ENCODE results near the gene SEC16A. TPM values are rescaled to one million over a fixed set of nuclear protein-coding genes. Genes with fewer than 3 reads are reported as not detected.

The SEC16A gene
- total and polyA plus RNA-seq, 2 donors from 2014 or later = 37.0 to 67.1 TPM

DNA sequence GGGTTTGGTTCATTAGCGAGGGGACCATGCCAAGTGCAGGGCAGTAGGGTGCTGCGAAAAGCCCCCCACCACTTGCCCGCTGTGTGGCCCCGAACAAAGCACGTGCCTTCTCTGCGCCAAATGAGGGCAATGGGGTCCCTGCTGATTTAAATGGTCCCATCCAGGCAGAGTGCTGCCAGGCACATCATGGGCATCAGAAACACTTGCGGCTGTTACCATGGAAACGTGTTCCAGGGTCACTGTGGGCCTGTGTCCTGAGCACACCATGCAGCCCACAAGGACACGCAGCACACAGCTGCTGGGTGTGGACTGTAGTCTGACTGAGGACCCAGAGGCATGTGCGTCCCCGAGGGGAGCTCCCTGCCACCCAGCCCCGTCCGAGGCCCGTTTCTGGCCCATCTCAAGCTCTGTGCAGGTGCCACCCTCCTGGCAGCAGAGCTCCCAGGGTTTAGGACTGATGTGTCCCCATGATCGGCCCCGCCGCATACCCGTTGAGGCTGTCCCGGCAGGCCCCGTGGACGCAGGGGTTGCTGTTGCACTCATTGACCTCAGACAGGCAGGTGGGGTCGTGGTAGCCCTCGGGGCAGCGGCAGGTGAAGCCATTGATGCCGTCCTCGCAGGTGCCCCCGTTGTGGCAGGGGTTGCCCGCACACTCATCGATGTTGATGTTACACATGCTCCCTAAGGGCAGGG, 31.3 kb upstream of the SEC16A start:
- Histone ChIP-seq H3K36me3 (ENCODE audit: control insufficient read depth in 2 of 3, insufficient read depth in 3 of 3, low read length in 3 of 3) (peaks cover 0 to 41% (median 8%) of the 10 kb centered on the region in 3 donors), H3K4me3 (ENCODE audit: low read length in 3 of 3) (no peak overlapping the region), H3K27ac (ENCODE audit: low read depth in 2 of 2, low read length in 2 of 2) (no peak overlapping the region), H3K4me1 (ENCODE audit: control insufficient read depth in 2 of 3, insufficient read depth in 2 of 3, low read depth in 1 of 3, low read length in 3 of 3) (peaks cover 0 to 30% (median 0%) of the 10 kb centered on the region in 3 donors), H3K9ac (ENCODE audit: low read length in 3 of 3) (no peak overlapping the region), H3K9me3 (ENCODE audit: control insufficient read depth in 2 of 3, insufficient read depth in 1 of 3, low read length in 3 of 3) (no peaks in the 10 kb centered on the region), H3K27me3 (ENCODE audit: control insufficient read depth, insufficient read depth, low read length) (no peaks in the 10 kb centered on the region)
- DNase-seq = no peak
- intact Hi-C loops (cut with DNase I) = no loop called here
- TF ChIP-seq, protein P1, sequence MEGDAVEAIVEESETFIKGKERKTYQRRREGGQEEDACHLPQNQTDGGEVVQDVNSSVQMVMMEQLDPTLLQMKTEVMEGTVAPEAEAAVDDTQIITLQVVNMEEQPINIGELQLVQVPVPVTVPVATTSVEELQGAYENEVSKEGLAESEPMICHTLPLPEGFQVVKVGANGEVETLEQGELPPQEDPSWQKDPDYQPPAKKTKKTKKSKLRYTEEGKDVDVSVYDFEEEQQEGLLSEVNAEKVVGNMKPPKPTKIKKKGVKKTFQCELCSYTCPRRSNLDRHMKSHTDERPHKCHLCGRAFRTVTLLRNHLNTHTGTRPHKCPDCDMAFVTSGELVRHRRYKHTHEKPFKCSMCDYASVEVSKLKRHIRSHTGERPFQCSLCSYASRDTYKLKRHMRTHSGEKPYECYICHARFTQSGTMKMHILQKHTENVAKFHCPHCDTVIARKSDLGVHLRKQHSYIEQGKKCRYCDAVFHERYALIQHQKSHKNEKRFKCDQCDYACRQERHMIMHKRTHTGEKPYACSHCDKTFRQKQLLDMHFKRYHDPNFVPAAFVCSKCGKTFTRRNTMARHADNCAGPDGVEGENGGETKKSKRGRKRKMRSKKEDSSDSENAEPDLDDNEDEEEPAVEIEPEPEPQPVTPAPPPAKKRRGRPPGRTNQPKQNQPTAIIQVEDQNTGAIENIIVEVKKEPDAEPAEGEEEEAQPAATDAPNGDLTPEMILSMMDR (IDR thresholded peaks at IDR 0.05; ENCODE audit: borderline replicate concordance, extremely low read depth, insufficient read depth) = no peak
- no peak for FAIRE-seq

DNA sequence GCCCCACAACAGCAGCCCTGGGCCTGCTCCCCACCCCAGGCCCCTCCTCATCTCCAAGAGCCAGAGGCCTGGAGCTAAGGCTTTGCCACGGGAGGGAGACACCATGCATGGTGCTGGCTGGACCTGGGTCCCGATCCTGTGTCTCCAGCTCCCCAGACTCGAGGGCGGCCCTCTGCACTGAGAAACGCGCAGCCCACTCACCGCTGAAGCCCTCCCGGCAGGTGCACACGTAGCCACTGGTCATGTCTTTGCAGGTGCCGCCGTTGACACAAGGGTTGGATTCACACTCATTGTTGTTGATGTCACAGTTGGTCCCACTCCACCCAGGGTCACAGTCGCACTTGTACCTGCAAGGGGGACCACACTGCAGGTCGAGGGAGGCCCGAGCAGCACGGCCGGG, 30.4 kb upstream of the SEC16A start:
- no peak for DNase-seq
- TF ChIP-seq, protein P1 (IDR thresholded peaks at IDR 0.05; ENCODE audit: borderline replicate concordance, extremely low read depth, insufficient read depth) = no peak
- peaks cover 0 to 21% (median 0%) of the 10 kb centered on the region in 3 donors for H3K4me1 ChIP-seq (ENCODE audit: control insufficient read depth in 2 of 3, insufficient read depth in 2 of 3, low read depth in 1 of 3, low read length in 3 of 3)
- FAIRE-seq = no peak
- H3K9ac ChIP-seq (ENCODE audit: low read length in 3 of 3) = no peak overlapping the region
- H3K27ac ChIP-seq (ENCODE audit: low read depth in 2 of 2, low read length in 2 of 2) = no peak overlapping the region
- intact Hi-C loops (cut with DNase I) = no loop called here
- H3K4me3 ChIP-seq (ENCODE audit: low read length in 3 of 3) = no peak overlapping the region
- no peaks in the 10 kb centered on the region for H3K9me3 ChIP-seq (ENCODE audit: control insufficient read depth in 2 of 3, insufficient read depth in 1 of 3, low read length in 3 of 3)
- peaks cover 0 to 45% (median 8%) of the 10 kb centered on the region in 3 donors for H3K36me3 ChIP-seq (ENCODE audit: control insufficient read depth in 2 of 3, insufficient read depth in 3 of 3, low read length in 3 of 3)
- H3K27me3 ChIP-seq (ENCODE audit: control insufficient read depth, insufficient read depth, low read length) = no peaks in the 10 kb centered on the region

DNA sequence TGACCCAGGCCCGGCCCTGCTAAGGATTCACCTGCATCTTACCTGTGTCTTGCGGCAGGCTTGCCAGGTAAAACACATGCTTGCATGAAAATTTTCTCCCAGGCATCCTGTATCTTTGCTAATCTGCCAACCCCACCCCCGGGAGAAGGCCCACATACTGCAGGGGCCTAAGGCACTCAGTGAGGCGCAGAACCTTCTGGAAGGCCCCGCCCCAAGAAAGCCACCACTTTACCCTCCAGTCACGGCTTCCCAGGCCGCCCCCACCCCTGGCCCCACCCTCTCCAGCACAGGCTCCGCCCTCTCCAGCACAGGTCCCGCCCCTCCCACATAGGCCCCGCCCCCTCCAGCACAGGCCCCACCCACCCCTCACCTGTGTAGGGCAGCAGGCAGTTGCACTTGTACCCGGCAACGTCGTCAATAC, 29.8 kb upstream of the SEC16A start:
- no peak for FAIRE-seq
- no peak for DNase-seq
- H3K27me3 ChIP-seq (ENCODE audit: control insufficient read depth, insufficient read depth, low read length) = no peaks in the 10 kb centered on the region
- H3K36me3 ChIP-seq (ENCODE audit: control insufficient read depth in 2 of 3, insufficient read depth in 3 of 3, low read length in 3 of 3) = peaks cover 0 to 46% (median 12%) of the 10 kb centered on the region in 3 donors
- H3K27ac ChIP-seq (ENCODE audit: low read depth in 2 of 2, low read length in 2 of 2) = peak overlapping the region; percentile 76 to 81
- H3K9ac ChIP-seq (ENCODE audit: low read length in 3 of 3) = no peak overlapping the region
- H3K4me3 ChIP-seq (ENCODE audit: low read length in 3 of 3) = no peak overlapping the region
- H3K9me3 ChIP-seq (ENCODE audit: control insufficient read depth in 2 of 3, insufficient read depth in 1 of 3, low read length in 3 of 3) = no peaks in the 10 kb centered on the region
- intact Hi-C loops (cut with DNase I) = no loop called here
- TF ChIP-seq, protein P1 (IDR thresholded peaks at IDR 0.05; ENCODE audit: borderline replicate concordance, extremely low read depth, insufficient read depth) = no peak
- peaks cover 0 to 16% (median 0%) of the 10 kb centered on the region in 3 donors for H3K4me1 ChIP-seq (ENCODE audit: control insufficient read depth in 2 of 3, insufficient read depth in 2 of 3, low read depth in 1 of 3, low read length in 3 of 3)
